ENCODE data around the gene ATP2C1.
A peak's percentile ranks its signal among the peaks of the same experiment; 100 is the strongest.

ATP2C1 gene

GRCh38 chr3:131008326-131008725 lies 114.4 kb downstream of the ATP2C1 start:
- no peak for DNase-seq
- no peak for TF ChIP-seq CTCF (IDR thresholded peaks at IDR 0.05)
- no peaks in the 10 kb centered on the region for H3K27me3 Mint-ChIP-seq (ENCODE audit: low read depth, poor library complexity)
- H3K4me3 Mint-ChIP-seq, result no peak overlapping the region
- H3K36me3 Mint-ChIP-seq (ENCODE audit: low read depth), result peaks cover 54% of the 10 kb centered on the region
- no peaks in the 10 kb centered on the region for H3K4me1 Mint-ChIP-seq
- no peak overlapping the region for H3K27ac Mint-ChIP-seq
- no peaks in the 10 kb centered on the region for H3K9me3 Mint-ChIP-seq

DNA sequence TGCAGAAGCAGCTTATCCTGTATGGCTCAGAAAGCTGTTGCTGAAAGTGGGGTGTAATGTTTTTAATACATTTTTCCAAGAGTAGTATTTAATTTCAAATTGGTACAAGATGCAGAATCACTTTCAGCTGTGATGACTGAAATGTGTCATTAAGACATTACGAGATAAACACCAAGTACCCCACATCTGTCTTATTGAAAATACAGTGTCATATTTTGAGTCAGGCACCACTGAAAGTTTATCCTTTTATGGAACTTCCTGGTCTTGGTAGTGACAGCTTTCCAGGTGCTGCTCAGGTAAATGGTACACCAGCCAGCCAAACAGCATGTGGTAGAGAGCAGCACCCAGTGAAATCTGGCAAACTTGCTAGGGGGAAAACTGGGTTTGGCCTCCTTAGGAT lies 115.8 kb downstream of the ATP2C1 start:
- Mint-ChIP-seq H3K27me3 (ENCODE audit: low read depth, poor library complexity) (no peaks in the 10 kb centered on the region), H3K4me3 (no peak overlapping the region), H3K27ac (no peak overlapping the region), H3K4me1 (no peaks in the 10 kb centered on the region), H3K36me3 (ENCODE audit: low read depth) (peaks cover 48% of the 10 kb centered on the region), H3K9me3 (no peaks in the 10 kb centered on the region)
- no peak for DNase-seq
- no peak for TF ChIP-seq CTCF (IDR thresholded peaks at IDR 0.05)

- Mint-ChIP-seq H3K27ac (no peak overlapping the region), H3K4me1 (peaks cover 15% of the 10 kb centered on the region), H3K36me3 (ENCODE audit: low read depth) (peaks cover 35% of the 10 kb centered on the region), H3K4me3 (no peak overlapping the region), H3K9me3 (peaks cover under 1% of the 10 kb centered on the region), H3K27me3 (ENCODE audit: low read depth, poor library complexity) (no peaks in the 10 kb centered on the region)
- TF ChIP-seq CTCF (IDR thresholded peaks at IDR 0.05), result no peak
- no peak for DNase-seq
These were observed 125.1 kb downstream of the ATP2C1 start for GRCh38 chr3:131018970-131019369.

- Mint-ChIP-seq H3K27ac (no peak overlapping the region), H3K9me3 (peaks cover 6% of the 10 kb centered on the region), H3K4me1 (peaks cover 15% of the 10 kb centered on the region), H3K4me3 (no peak overlapping the region), H3K27me3 (ENCODE audit: low read depth, poor library complexity) (no peaks in the 10 kb centered on the region), H3K36me3 (ENCODE audit: low read depth) (peaks cover 45% of the 10 kb centered on the region)
- TF ChIP-seq CTCF (IDR thresholded peaks at IDR 0.05), result no peak
- DNase-seq, result no peak
These were observed 126.3 kb downstream of the ATP2C1 start for GRCh38 chr3:131020122-131020693.

DNA sequence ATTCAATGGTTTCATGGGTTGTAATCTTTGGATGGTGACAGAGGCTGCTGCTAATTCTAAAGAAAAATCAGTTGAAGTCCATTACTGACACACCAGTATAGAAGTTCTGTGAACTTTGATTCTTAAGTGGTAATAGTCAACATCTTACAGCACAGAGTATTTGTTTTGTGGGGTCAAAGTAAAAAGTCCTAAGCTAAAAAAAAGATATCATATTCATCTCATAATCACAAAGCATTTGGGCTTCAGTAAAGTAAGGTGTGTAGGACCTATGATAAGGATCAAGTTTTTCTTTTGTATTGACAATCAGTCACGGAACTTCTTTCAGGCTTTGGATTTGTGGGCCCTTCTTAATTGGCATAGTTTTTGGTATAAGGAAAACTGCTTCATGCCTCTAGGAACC lies 131.7 kb downstream of the ATP2C1 start:
- Mint-ChIP-seq H3K27ac (no peak overlapping the region), H3K4me1 (peaks cover 29% of the 10 kb centered on the region), H3K9me3 (peaks cover 6% of the 10 kb centered on the region), H3K4me3 (peak overlapping the region; percentile 88), H3K27me3 (ENCODE audit: low read depth, poor library complexity) (peaks cover 5% of the 10 kb centered on the region), H3K36me3 (ENCODE audit: low read depth) (peaks cover 40% of the 10 kb centered on the region)
- no peak for DNase-seq
- TF ChIP-seq CTCF (IDR thresholded peaks at IDR 0.05), result no peak

Data from nephron progenitor cell (in vitro differentiated cells).